Activated CD8-positive, alpha-beta memory T cell treated with anti-CD3 and anti-CD28 coated beads for 1 hour (primary cell): Measurements from ENCODE around the gene CERK.
A peak's percentile ranks its signal among the peaks of the same experiment; 100 is the strongest.
"Not testable (repeated sequence)": the region's sequence is repeated elsewhere in the genome, so short reads cannot be mapped to it uniquely, and the experiment has no call there.

Source experiments
- DNase-seq, 2 donors: peaks; one replicate each; pipeline ENCODE4 v3.0.0-alpha.2; 2020; ENCODE audit warnings: low read depth in 1 of 2; ENCODE audit errors: extremely low read depth in 1 of 2

CERK gene

DNA sequence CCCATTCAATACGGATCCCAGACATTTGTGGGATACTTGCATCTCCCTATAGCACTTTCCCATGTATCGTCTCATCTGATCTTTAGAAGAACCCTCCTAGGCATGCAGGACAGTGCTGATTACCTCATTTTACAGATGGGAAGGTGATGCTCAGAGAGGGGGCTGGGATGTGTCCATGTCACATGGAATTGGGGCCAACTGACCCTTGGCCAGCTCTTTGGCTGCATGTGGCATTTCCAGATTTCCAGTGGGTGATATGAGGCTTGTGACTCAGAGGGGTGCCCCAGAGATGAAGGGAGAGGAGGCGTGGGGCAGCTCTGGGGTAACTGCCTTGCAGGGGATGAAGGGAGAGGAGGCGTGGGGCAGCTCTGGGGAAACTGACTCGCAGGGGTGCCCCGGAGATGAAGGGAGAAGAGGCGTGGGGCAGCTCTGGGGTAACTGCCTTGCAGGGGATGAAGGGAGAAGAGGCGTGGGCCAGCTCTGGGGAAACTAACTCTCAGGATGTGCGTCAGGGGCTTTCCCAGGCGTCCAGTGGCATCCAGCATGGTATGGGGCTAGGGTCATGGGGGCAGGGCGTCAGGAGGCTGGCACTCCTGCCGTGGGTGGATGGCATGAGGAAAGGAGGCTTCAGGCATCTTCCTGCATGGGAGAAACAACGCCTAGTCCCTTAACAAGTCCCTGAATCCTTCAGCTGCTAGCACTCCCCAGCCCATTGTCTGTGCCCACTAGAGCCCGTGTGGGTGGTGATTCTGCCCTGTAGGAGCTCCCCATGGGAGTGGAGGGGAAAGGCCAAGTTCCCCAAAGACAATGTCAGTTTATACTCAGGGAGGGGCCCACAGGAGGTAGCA is 11.9 kb upstream of the CERK start:
- DNase-seq = no peak

DNA sequence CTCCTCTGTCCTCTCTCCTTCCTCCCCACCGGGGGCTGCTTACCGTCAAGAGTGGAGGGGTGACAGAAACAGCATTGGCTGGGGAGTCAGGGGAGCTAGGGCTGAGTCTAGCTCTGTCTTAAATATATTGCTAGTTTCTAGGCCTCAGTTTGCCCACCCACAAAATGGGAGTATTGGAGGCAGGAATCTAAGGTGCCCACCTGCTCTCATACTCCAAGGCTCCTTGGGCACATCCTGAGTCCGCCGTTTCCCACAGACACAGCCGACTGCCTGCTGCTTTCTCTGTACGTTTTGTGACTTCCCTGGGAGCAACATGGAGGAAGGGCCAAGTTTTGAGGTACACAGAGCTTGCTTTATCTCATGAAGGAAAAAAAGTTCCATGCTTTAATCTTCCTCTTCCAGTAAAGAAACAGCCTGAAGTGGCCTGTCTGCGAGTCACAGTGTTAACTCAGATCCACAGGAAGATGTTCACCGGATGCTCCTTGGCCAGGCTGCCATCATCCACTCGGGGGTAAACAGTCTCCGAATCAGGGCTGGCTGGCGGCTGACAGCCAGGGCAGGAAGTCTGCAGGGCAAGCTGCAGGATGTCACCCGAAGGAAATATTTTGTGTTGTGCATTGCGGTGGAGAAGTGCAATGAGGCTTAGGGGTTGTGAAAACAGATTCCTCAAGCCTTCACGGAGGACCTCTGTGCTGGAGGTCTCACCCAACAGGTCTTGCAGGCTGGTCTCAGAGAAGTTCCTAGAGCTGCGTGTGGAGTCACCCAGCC is 11.0 kb upstream of the CERK start:
- DNase-seq = peak in 1 of 2 donors; percentile 52

DNA sequence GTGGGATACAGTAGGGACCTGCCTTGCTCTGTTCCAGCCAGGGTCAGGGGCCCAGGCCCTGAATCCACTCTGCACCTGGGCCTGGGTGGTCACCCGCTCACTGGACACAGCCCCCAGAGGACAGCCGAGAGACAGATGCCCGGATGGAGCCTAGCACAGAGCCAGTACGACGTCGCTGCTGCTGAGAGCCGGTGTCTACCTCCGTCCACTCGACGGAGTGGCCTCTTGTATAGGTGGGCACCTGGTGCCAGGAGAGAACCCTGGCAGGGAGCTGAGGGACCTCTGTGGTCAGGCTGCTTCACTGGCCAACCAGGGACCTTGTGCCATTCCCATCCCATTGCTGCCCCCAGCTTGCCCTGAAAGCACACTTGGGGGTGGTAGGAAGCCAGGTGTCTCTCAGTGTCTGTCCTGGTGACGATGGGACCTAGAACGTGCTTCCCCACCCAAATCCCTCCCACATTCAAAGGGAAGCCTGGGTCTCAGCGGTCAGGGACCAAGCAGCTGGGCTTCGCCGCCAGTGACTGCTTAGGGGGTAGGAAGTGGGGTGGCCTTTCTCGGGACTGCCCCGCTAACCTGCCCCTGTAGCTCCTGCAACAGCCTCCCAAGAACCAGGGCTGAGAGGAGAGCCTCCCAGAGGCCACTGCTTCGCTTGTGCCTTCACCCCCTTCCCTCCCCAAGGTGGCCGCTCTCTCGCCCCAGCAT is 10.3 kb upstream of the CERK start:
- DNase-seq = no peak

DNA sequence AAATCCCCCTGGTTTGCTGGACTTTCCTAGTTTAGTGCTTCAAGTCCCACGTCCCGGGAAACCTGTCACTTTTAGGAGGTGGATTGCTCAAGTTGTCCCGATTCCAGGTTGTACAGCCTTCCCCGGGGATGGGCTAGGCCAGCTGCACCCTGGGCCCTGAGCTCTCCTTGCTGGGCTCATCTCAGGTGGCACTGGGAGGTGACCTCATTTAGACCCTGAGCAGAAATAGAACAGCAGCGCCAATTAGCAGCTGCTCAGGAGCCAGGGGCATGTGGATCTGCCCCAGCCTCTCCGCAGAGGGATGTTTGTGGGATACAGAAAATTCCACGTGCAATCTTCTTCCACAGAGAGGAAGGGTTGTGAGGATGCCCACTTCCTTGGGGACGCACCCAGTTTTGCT is 9.6 kb upstream of the CERK start:
- no peak for DNase-seq

DNA sequence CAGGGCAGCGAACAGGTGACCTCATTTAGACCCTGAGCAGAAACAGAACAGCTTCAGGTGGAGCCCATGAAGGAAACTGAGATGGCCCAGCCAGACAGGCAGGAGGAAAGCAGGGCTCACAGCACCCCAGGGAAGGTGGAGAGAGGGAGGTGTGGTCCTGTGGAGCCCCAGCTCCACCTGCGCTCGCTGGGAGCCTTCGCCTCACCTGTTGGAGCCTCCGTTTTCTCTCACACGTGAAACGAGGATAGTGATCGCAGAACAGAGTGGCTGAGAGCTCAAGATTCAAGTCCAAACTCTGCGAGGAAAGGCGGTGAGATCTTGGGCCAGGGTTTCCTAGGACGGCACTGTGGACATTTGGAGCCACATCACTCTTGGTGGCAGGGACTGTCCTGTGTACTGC is 8.6 kb upstream of the CERK start:
- no peak for DNase-seq

DNA sequence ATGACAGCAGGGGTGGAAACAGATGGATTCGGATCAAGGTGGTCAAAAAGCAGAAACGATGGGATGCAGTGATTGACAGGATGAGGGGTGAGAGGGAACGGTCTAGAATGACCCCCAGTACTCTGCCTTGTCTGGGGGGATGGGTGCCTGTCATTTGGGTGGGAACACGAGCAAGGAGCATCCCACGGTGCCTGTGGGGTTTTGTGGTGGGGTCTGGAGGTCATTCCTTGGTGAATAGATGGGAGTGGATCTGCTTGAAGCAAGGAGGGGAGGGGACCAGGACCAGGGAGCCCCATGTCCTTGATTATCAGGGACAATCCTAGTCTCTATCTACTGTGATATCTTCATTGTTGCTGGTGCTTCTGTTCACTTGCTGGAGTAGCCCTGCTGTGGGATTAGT is 8.1 kb upstream of the CERK start:
- DNase-seq = no peak

DNA sequence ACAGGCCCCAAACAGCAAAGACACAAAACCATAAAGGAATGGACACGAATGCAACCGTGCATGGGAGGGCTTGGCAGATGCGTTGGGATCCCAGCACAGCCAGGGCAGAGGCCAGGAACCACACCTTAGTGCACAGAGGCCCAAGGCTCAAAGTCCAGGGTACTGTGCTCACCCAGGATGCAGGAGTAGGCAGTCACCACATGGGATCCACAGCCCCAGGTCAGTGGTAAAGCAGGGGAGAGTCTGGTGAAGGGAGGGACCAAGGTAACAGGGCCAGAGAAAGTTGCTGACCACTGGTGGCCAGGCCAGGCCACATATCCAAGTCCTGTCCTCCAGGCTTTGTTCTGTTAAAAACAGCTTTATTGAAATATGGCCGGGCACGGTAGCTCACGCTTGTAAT is 6.5 kb upstream of the CERK start:
- no peak for DNase-seq

DNA sequence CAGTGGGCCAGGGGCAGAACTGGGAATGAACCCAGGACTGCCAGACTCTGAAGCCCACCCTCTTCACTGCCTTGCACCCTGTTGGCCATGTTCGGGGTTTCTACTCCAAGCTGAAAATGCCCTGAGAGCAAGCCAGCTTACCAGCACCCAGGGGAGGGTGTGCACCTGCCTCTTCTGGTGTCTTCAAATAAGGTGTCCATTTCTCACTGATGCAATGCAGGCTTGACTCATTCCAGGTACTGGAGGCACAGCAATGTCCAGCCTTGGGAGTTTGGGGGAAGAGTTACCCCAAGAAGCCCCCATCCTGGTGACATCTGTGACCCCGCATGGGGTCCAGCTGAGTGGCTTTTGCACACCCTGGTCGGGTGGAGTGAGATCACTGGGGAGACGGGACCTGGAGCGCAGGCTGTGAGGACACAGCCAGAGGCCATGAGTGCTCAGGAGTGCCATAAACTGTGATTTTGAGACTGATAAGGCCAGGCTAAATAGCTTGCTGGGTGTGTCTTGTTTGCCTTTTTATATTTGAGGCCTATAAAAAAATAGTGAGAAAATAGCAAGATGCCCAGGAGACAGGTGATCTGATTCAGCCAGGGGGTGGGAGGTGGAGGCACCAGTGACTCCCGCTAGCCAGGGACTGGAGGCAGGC is 4.6 kb upstream of the CERK start:
- DNase-seq = no peak

DNA sequence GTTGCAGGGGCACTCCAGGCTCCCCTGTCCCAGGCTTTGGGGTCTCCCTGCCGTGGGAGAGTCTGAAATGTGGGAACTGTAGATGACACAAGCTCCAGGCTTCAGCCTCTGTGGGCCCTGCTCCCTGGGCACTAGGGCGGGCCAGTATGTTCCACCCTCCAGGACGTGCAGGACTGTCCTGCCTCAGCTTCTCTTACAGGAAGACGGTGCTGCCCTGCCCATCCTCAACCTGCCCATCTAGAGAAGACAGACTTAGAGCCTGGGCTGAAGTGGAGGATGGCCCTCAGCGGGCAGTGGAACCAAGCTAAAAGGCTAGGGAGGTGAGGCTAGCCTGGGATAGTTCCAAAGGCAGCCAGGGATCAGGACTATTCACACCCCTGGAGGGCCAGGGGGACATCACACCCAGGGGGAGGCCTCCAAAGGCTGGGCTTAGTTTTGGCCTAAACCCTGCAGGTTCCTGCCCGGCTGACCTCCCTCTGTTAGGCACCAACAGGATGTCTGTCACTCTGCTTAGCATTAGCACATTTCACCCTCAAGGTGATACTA is 4.0 kb upstream of the CERK start:
- DNase-seq = no peak

DNA sequence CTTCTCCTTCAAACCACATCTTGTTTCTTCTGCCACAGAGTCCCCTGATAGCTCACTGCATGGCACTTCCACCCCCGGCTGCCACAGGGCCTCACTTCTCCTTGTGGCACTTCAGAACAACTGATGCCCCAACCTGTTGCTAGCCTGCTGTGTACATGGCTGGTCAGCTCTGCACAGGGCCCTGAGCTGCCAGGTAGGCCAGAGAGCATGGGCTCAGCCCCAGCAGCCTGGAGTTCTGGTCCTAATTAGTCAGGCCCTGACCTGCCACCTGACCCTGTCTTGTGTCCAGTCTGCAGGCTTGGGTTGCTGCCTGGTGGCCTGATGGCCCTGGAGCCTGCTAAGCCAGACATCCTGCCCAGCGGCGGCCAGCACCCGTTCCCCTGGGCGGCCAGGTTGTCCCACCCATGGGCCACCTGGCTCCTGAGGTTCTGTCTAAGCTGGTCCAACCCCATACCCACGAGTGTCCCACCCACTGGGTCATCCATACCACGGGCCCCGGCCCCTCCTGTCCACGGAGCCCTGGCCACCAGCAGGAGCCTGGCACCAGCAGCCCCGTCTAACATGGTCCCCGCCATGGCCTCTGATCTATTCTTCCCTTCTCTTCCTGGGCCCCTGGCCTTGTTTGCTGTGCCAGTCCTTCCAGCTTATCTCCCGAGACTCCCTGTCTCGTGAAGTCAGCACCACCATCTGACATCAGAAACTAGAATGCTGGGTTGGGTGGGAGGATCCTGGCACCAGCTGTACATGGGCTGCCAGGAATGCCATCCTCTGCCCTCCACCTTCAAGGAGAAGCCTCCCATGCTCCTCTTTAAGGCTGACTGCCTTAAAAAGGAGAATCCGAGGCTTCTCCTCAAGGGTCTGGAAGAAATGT is 3.1 kb upstream of the CERK start:
- DNase-seq = no peak

DNA sequence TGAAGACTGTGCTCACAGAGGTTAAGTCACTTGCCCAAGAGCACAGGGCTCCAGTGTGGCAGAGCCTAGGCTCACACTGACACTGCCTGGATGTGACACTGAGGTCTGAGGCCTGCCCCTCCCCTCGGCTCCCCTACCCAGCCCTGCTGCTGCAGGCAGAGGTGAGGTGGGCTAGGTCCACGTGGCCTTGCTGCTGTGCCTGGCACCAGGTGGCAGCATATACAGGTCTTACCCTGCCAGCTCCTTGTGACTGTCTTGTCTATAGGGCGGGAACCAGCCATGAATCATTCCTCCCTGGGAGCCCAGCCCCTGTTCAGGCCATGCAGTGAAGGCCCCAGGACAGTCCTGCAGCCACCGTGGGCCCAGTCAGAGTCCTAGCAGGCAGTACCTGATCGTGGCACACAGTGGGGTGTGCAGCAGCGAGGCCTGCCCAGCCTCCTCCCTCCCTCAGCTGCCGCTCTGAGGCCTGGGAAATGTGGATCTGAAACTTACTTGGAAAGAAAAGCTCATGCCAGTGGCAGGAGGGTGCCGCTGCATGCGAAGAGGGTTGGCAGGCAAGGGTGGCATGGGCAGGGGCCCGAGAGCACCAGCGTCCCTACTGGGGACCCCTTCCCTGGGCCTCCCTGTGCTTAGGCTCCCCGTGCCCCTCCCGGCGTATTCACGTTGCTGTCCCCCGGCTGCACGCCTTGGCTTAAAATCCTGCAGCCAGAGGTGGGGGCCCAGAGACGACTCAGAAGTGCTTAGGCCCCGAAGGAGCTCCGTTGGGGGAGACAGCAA is 1.2 kb upstream of the CERK start:
- peak in 1 of 2 donors; percentile 68 for DNase-seq

DNA sequence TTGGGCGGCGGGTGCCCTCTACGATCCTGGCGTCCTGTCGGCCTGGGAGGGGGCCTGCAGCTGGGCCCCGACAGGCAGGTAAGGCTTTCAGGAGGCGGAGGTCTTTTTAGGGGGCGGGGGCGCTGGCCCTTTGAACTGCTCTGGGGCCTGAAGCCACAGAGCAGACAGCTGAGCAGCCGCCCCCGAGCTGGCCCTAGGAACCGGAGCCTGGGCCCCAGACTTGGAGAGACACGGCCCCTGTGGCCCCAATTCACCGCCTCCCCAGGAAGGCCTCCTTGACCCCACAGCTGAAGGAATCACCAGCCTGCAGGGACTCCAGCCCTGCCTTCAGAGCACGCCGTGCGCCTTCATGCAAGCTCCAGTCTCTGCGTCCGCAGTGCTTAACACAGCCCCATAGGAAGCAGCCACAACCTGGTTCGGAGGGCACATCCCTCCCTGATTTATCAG is 618 bp upstream of the CERK start:
- no peak for DNase-seq

DNA sequence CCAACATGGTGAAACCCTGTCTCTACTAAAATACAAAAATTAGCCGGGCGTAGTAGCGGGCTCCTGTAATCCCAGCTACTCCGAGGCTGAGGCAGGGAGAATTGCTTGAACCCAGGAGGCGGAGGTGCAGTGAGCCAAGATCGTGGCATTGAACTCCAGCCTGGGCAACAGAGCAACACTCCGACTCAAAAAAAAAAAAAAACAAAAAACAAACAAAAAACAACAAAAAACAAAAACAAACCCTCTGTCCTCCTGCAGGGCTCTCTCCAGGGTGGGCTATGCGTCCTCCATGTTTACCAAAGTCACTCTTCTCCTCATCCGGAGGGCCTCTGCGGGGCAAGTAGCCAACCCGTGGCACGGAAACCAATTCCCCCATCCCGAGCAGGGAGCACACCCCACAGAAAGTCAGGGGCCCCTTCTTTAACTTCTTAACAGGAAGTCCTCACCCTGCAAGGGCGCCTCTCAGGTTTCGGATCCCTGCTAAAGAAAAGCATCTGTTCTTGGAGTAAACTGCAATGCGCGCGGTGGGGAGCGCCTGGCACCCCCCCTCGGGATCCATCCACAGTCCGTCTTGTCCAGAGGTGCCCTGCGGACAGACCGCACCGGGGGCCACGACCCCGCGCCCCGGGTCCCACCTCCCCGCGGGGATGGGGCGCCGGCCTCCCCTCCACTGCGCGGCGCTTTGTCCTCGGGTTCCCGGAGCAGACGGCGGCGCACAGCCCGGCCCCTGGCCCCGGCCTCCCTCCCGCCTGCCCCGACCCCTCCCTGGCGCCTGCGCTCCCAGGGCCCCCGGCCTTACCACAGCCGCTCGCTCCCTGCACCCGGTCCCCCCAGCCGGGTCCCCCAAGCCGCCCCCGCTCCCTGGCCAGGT is 712 bp downstream of the CERK start:
- no peak for DNase-seq

DNA sequence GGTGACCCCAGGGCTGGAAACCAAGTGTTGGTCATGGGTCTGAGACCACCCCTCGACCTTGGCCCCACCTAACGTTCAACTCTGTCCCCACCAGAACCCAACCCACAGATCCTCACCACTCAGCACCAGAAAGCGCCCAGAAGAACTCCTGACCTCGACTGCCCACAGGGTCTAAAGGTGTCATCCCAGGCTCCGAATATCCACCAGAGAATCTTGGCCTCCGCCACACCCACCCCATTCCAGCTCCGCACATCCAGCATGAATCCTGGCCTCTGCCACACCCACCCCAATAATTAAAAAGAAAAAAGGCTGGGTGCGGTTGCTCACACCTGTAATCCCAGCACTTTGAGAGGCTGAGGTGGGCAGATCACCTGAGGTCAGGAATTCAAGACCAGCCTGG is 1.3 kb downstream of the CERK start:
- DNase-seq = no peak

DNA sequence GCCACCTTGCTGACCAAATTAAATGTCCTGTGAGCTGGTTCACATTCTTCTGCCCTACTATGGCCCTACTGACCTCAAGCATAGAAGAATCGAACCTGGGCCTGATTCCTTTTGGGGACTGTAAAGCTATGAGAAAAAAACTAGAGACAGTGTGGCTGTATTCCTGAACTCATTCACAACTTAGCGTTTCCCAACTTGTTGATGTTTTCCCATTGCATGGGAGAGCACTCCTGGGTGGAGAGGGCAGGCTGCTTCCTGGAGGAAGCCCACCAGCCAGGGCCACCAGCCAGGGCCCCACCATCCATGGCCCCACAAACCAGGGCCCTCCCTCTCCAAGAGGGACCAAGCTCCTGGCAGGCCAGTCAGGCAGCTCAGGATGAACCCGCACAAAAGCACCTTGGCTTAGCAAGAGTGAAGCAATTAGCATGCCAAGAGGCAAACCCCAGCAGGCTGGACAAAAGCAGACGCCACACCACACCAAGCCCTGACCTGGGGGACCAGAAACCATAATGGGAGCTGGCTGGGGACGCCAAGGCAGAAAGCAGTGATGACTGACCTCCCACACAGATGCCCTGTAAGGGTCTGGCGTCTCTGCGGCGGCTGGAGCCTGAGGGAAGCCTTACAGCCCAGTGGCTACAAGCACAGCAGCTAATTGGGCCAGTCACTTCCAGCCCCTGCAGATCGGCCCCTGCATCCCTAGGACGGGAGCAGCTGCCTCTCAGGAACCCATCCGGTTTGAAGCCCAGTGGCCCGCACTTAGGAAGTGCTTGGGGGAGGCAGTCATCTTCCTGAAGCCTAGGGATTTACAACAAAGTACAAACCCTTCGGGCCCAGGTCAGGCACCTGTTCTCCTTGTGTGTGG is 2.1 kb downstream of the CERK start:
- DNase-seq = no peak

DNA sequence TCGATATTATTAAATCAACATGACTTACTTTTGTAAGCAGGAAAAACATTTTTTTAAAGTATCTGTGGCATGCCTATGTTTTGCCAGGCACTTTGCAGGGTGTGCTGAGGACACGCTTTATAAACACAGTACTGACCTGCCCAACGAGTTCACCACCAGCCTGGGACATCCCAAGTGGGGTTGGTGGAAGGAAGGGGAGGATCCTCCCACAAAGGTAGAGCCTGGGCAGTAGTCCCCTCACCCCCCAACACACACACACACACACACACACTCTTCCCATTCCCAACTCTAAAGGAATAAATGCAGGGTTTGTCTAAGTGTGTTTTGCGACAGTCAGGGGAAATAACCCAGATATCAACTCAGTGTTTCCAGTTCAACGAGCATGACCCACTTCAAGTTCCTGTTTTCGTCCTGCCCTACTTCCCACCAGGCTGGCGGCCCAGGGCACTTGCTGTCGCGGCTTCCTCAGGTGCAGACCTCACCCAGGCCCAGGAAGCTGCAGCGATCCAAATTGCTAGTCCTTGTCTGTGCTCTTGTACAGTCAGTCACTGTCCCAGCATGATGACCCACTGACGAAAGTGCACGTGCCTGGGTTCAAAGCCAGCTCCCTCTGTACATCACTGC is 3.1 kb downstream of the CERK start:
- DNase-seq = peak; percentile 46 to 47

DNA sequence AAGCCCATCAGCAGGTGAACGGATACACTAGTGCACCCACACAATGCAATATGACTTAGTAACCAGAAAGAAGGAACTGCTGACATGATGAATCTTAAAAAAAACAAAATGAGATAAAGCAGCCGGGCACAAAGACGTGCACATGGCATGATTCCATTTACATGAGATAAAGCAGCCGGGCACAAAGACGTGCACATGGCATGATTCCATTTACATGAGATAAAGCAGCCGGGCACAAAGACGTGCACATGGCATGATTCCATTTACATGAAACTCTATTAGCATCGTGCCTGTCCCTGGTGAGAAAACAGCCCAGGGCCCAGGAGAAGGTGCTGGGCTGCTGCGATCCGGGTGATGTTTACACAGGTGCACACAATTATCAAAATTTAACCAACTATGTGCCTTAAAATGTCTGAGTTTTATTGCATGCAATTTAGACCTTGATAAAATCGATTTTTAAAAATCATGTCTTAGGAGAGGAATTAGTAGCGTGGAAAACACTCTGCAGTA is 3.8 kb downstream of the CERK start:
- not testable (repeated sequence) for DNase-seq
